Measurements from ENCODE around the gene NSMCE1.

NSMCE1 gene

GRCh38 chr16:27314161-27314723, 45.7 kb upstream of the NSMCE1 start:
- H3K4me3 ChIP-seq (replicated peaks; ENCODE audit: low read depth, low read length) = peak overlapping the region; percentile 59
- TF ChIP-seq CTCF (IDR thresholded peaks at IDR 0.05; ENCODE audit: low read depth, low read length, missing control alignments) = no peak
- peak; percentile 55 for DNase-seq (ENCODE audit: extremely low read depth, low read depth)

- TF ChIP-seq CTCF (IDR thresholded peaks at IDR 0.05; ENCODE audit: low read depth, low read length, missing control alignments) = no peak
- H3K4me3 ChIP-seq (replicated peaks; ENCODE audit: low read depth, low read length) = peak within 1 kb of the TSS; percentile 59
- peak; percentile 17 for DNase-seq (ENCODE audit: extremely low read depth, low read depth)
These were observed 45.0 kb upstream of the NSMCE1 start, which contains the start of gene IL4R for GRCh38 chr16:27313422-27314160. IL4R (plus strand) TSS chr16:27313974; CDS start chr16:27340204, 26,230 bp downstream.

GRCh38 chr16:27312580-27313421, 44.2 kb upstream of the NSMCE1 start:
- no peak for TF ChIP-seq CTCF (IDR thresholded peaks at IDR 0.05; ENCODE audit: low read depth, low read length, missing control alignments)
- H3K4me3 ChIP-seq (replicated peaks; ENCODE audit: low read depth, low read length) = peak overlapping the region; percentile 59
- DNase-seq (ENCODE audit: extremely low read depth, low read depth) = no peak

GRCh38 chr16:27311897-27312303, 43.3 kb upstream of the NSMCE1 start:
- no peak overlapping the region for H3K4me3 ChIP-seq (replicated peaks; ENCODE audit: low read depth, low read length)
- no peak for DNase-seq (ENCODE audit: extremely low read depth, low read depth)
- TF ChIP-seq CTCF (IDR thresholded peaks at IDR 0.05; ENCODE audit: low read depth, low read length, missing control alignments) = no peak

GRCh38 chr16:27311448-27311830, 42.9 kb upstream of the NSMCE1 start:
- H3K4me3 ChIP-seq (replicated peaks; ENCODE audit: low read depth, low read length) = no peak overlapping the region
- DNase-seq (ENCODE audit: extremely low read depth, low read depth) = peak; percentile 15
- TF ChIP-seq CTCF (IDR thresholded peaks at IDR 0.05; ENCODE audit: low read depth, low read length, missing control alignments) = no peak

- no peak overlapping the region for H3K4me3 ChIP-seq (replicated peaks; ENCODE audit: low read depth, low read length)
- DNase-seq (ENCODE audit: extremely low read depth, low read depth) = no peak
- TF ChIP-seq CTCF (IDR thresholded peaks at IDR 0.05; ENCODE audit: low read depth, low read length, missing control alignments) = no peak
These were observed 42.2 kb upstream of the NSMCE1 start for GRCh38 chr16:27310576-27311447.
